Prostate gland (tissue), 2 donors: ENCODE measurements around the gene CCDC167. TPM values are rescaled to one million over a fixed set of nuclear protein-coding genes. Genes with fewer than 3 reads are reported as not detected.

ENCODE experiments used
- DNase-seq: peaks from one replicate; pipeline ENCODE4 v3.0.0-alpha.2; 2019; ENCODE audit warnings: low spot score
- H3K27ac ChIP-seq, 2 donors: fragments of 200-600 bp; sonication (generic); 2 replicates each; pipeline ENCODE4 v1.5.1; 2017 to 2019
- H3K27me3 ChIP-seq: fragments of 200-600 bp; sonication (generic); replicated peaks from 2 replicates; pipeline ENCODE4 v1.5.1; 2019; ENCODE audit not compliant: insufficient read depth
- H3K36me3 ChIP-seq, 2 donors: fragments of 200-600 bp; sonication (generic); 1 replicate in 1 of 2; 2 replicates in 1 of 2; pipeline versions ENCODE4 v1.5.1 to v1.8.1; 2017 to 2019
- H3K4me1 ChIP-seq: fragments of 200-600 bp; sonication (generic); replicated peaks from 2 replicates; pipeline ENCODE4 v1.5.1; 2019
- H3K4me3 ChIP-seq, 2 donors: fragments of 200-600 bp; sonication (generic); 2 replicates each; pipeline ENCODE4 v1.5.1; 2017 to 2019
- H3K9me3 ChIP-seq: fragments of 200-600 bp; sonication (generic); 2 replicates; pipeline ENCODE4 v1.5.1; 2017
- CTCF ChIP-seq, 4 experiments: fragments of 200-600 bp in 2 of 4; fragments of 450-650 bp in 2 of 4; sonication (generic) in 2 of 4; IDR thresholded peaks; 1 replicate in 3 of 4; 2 replicates in 1 of 4; pipeline ENCODE4 v1.5.1; 2016 to 2019; ENCODE audit warnings: antibody characterized with exemption in 4 of 4, mild to moderate bottlenecking in 2 of 4, moderate library complexity in 2 of 4
- POLR2A ChIP-seq: fragments of 450-650 bp; IDR thresholded peaks from one replicate; pipeline ENCODE4 v1.6.1; 2016; ENCODE audit warnings: antibody characterized with exemption, mild to moderate bottlenecking
- POLR2AphosphoS5 ChIP-seq: sonication (generic); formaldehyde crosslinking; IDR thresholded peaks from one replicate; pipeline ENCODE4 v1.6.1; 2017; ENCODE audit warnings: antibody characterized with exemption
- WGBS: methylation state at CpG from one replicate; pipeline ENCODE4 v1.1.5; 2018; 5-methylcytosine and 5-hydroxymethylcytosine counted together
- intact Hi-C: fragments of 100-400 bp; cut with DNase I; formaldehyde crosslinking; loops from one replicate; pipeline ENCODE4 v1.14.2; 2022
- total RNA-seq, 2 donors: library from RNA; depleted of rRNA; stranded (reverse); fragments of >200 nt; gene quantifications; one replicate each; pipeline ENCODE4 v1.1.0, GENCODE V29; 2016

The CCDC167 gene
- total RNA-seq, 2 donors from 2014 or later = 46.9 to 54.6 TPM

GRCh38 chr6:37460805-37461204, 38.9 kb downstream of the CCDC167 start:
- DNase-seq = no peak
- intact Hi-C loops = no loop called here
- Histone ChIP-seq H3K4me1 (no peaks in the 10 kb centered on the region), H3K27ac (no peak overlapping the region), H3K9me3 (no peaks in the 10 kb centered on the region), H3K36me3 (peaks cover 0 to 26% of the 10 kb centered on the region in 2 donors), H3K4me3 (no peak overlapping the region), H3K27me3 (no peaks in the 10 kb centered on the region)
- no peak for TF ChIP-seq CTCF (IDR thresholded peaks at IDR 0.05)
- 56% methylated on average over 2 of the region's 2 CpGs for WGBS

- H3K9me3 ChIP-seq = no peaks in the 10 kb centered on the region
- TF ChIP-seq CTCF (IDR thresholded peaks at IDR 0.05) (no peak), POLR2AphosphoS5 (no peak), POLR2A (no peak)
- intact Hi-C loops = no loop called here
- no peaks in the 10 kb centered on the region for H3K4me1 ChIP-seq
- no peak overlapping the region for H3K27ac ChIP-seq
- peaks cover 0 to 26% of the 10 kb centered on the region in 2 donors for H3K36me3 ChIP-seq
- DNase-seq = no peak
- 90% methylated on average over 5 of the region's 5 CpGs for WGBS
- no peaks in the 10 kb centered on the region for H3K27me3 ChIP-seq
- no peak overlapping the region for H3K4me3 ChIP-seq
Observed at GRCh38 chr6:37459981-37460800, 39.5 kb downstream of the CCDC167 start.

GRCh38 chr6:37456816-37457560, 42.7 kb downstream of the CCDC167 start:
- Histone ChIP-seq H3K9me3 (no peaks in the 10 kb centered on the region), H3K4me1 (no peaks in the 10 kb centered on the region), H3K4me3 (no peak overlapping the region), H3K36me3 (peaks cover 0 to 17% of the 10 kb centered on the region in 2 donors), H3K27ac (no peak overlapping the region), H3K27me3 (no peaks in the 10 kb centered on the region)
- WGBS = 62% methylated on average over 6 of the region's 6 CpGs
- no peak for DNase-seq
- intact Hi-C loops = no loop called here
- TF ChIP-seq POLR2AphosphoS5 (no peak), CTCF (IDR thresholded peaks at IDR 0.05) (no peak), POLR2A (no peak)

- peaks cover 0 to 14% of the 10 kb centered on the region in 2 donors for H3K36me3 ChIP-seq
- intact Hi-C loops = no loop called here
- no peaks in the 10 kb centered on the region for H3K9me3 ChIP-seq
- H3K27me3 ChIP-seq = no peaks in the 10 kb centered on the region
- no peak for DNase-seq
- TF ChIP-seq CTCF (IDR thresholded peaks at IDR 0.05) (no peak), POLR2A (no peak)
- 85% methylated on average over 6 of the region's 6 CpGs for WGBS
- H3K27ac ChIP-seq = no peak overlapping the region
- no peaks in the 10 kb centered on the region for H3K4me1 ChIP-seq
- no peak overlapping the region for H3K4me3 ChIP-seq
Observed at GRCh38 chr6:37456126-37456525, 43.6 kb downstream of the CCDC167 start.
